Activated CD4-positive, CD25-positive, alpha-beta regulatory T cell treated with anti-CD3 and anti-CD28 coated beads, Interleukin-2, amount 50 U/mL, for 72 hours (primary cell): Measurements from ENCODE around the gene HOXA5.

Source experiments
- DNase-seq: peaks from one replicate; pipeline ENCODE4 v3.0.0; 2021

HOXA5 gene

GRCh38 chr7:27170426-27171324 is 27.2 kb upstream of the HOXA5 start:
- DNase-seq: no peak

GRCh38 chr7:27169658-27170425 is 26.4 kb upstream of the HOXA5 start:
- peak; percentile 29 for DNase-seq

GRCh38 chr7:27168265-27168947 is 24.9 kb upstream of the HOXA5 start:
- no peak for DNase-seq

GRCh38 chr7:27167916-27168264 is 24.4 kb upstream of the HOXA5 start:
- no peak for DNase-seq

GRCh38 chr7:27166531-27167505 is 23.3 kb upstream of the HOXA5 start:
- DNase-seq: peak; percentile 31

GRCh38 chr7:27165996-27166530 is 22.6 kb upstream of the HOXA5 start:
- peak; percentile 29 for DNase-seq

GRCh38 chr7:27165089-27165995 is 21.9 kb upstream of the HOXA5 start, which contains the start of gene HOXA9:
TSS of gene HOXA9 (minus strand) at chr7:27165537. CDS start at chr7:27165457, 80 bp downstream.
- peak; percentile 35 for DNase-seq

- peak; percentile 30 for DNase-seq
These were observed 21.0 kb upstream of the HOXA5 start for GRCh38 chr7:27164367-27165088.

- DNase-seq: no peak
These were observed 20.5 kb upstream of the HOXA5 start for GRCh38 chr7:27164045-27164366.

- DNase-seq: peak; percentile 25
These were observed 20.0 kb upstream of the HOXA5 start for GRCh38 chr7:27163288-27164044.

GRCh38 chr7:27162561-27163287 is 19.2 kb upstream of the HOXA5 start:
- DNase-seq: no peak

GRCh38 chr7:27161721-27162560 is 18.5 kb upstream of the HOXA5 start:
- no peak for DNase-seq

- no peak for DNase-seq
These were observed 17.8 kb upstream of the HOXA5 start for GRCh38 chr7:27161214-27161720.

GRCh38 chr7:27160546-27161213 is 17.2 kb upstream of the HOXA5 start:
- DNase-seq: peak; percentile 86

GRCh38 chr7:27160145-27160545 is 16.7 kb upstream of the HOXA5 start:
- peak; percentile 41 for DNase-seq

- DNase-seq: no peak
These were observed 16.0 kb upstream of the HOXA5 start for GRCh38 chr7:27159266-27160144.
